Tibial nerve (tissue), 4 donors: Measurements from ENCODE around the gene FAM204A. TPM values are rescaled to one million over a fixed set of nuclear protein-coding genes. Genes with fewer than 3 reads are reported as not detected.

Experiments
- DNase-seq, 2 donors: peaks; one replicate each; pipeline ENCODE4 v3.0.0-alpha.2; 2019; ENCODE audit warnings: low spot score in 2 of 2
- H3K27ac ChIP-seq, 4 donors: fragments of 200-600 bp; sonication (generic) in 3 of 4; one replicate each; pipeline ENCODE4 v1.5.1; 2017 to 2019; ENCODE audit warnings: mild to moderate bottlenecking in 1 of 4
- H3K27me3 ChIP-seq, 2 donors: fragments of 200-600 bp; sonication (generic) in 1 of 2; one replicate each; pipeline versions ENCODE4 v1.5.1 to v1.6.0; 2017 to 2019
- H3K36me3 ChIP-seq, 3 donors: fragments of 200-600 bp; sonication (generic); one replicate each; pipeline ENCODE4 v1.5.1; 2018 to 2019
- H3K4me1 ChIP-seq, 4 donors: fragments of 200-600 bp; sonication (generic) in 3 of 4; one replicate each; pipeline ENCODE4 v1.5.1; 2017 to 2019
- H3K4me3 ChIP-seq, 4 donors: fragments of 200-600 bp; sonication (generic) in 3 of 4; one replicate each; pipeline ENCODE4 v1.5.1; 2017 to 2019; ENCODE audit warnings: mild to moderate bottlenecking in 1 of 4, moderate library complexity in 1 of 4
- H3K9me3 ChIP-seq, 4 donors: fragments of 200-600 bp; sonication (generic) in 3 of 4; one replicate each; pipeline ENCODE4 v1.5.1; 2017 to 2019
- CTCF ChIP-seq, 5 experiments: fragments of 200-600 bp in 3 of 5; fragments of 450-650 bp in 2 of 5; sonication (generic) in 3 of 5; IDR thresholded peaks; one replicate each; pipeline ENCODE4 v1.5.1; 2016 to 2019; ENCODE audit warnings: antibody characterized with exemption in 5 of 5, mild to moderate bottlenecking in 3 of 5, moderate library complexity in 2 of 5
- EP300 ChIP-seq, 2 donors: sonication (generic); formaldehyde crosslinking; IDR thresholded peaks; one replicate each; pipeline ENCODE4 v1.6.1; 2017; ENCODE audit warnings: antibody characterized with exemption in 2 of 2, mild to moderate bottlenecking in 1 of 2
- POLR2A ChIP-seq, 2 donors: fragments of 450-650 bp; IDR thresholded peaks; one replicate each; pipeline ENCODE4 v1.6.1; 2017; ENCODE audit warnings: antibody characterized with exemption in 2 of 2, mild to moderate bottlenecking in 2 of 2, moderate library complexity in 2 of 2
- WGBS, 2 donors: methylation state at CpG; one replicate each; pipeline ENCODE4 v1.1.5; 2018; 5-methylcytosine and 5-hydroxymethylcytosine counted together
- total RNA-seq, 4 donors: library from RNA; depleted of rRNA; stranded (reverse); fragments of >200 nt; gene quantifications; one replicate each; pipeline ENCODE4 v1.1.0, GENCODE V29; 2016

FAM204A gene
- total RNA-seq, 4 donors from 2014 or later, result 38.4 to 59.7 (median 39.5) TPM

DNA sequence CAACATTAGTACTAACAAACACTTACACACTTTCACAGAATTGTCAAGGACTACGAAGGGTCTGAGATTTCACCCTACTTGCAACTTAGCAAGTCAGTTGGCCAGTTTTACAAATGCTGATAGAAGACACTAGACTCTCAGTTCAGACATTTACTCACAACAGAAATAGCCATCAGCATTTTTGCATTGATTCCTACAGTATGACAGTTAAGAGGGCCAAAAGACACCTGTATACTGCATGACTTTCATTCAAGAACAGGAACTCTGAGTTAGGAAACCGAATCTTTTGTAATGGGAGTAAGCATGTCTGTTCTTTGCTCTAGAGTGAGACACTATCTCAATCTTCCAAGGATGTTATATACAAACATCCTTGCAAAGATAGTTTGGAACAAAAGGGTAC is 40.9 kb downstream of the FAM204A start:
- TF ChIP-seq POLR2A (IDR thresholded peaks at IDR 0.05) (no peak), CTCF (IDR thresholded peaks at IDR 0.05) (no peak), EP300 (IDR thresholded peaks at IDR 0.05) (no peak)
- Histone ChIP-seq H3K4me1 (peaks cover 0 to 9% (median 0%) of the 10 kb centered on the region in 4 donors), H3K27me3 (no peaks in the 10 kb centered on the region), H3K9me3 (no peaks in the 10 kb centered on the region), H3K27ac (no peak overlapping the region), H3K36me3 (peaks cover 0 to 23% (median 0%) of the 10 kb centered on the region in 3 donors), H3K4me3 (no peak overlapping the region)
- no peak for DNase-seq
- 79 to 82% methylated on average over 2 of the region's 2 CpGs for WGBS, 2 donors

DNA sequence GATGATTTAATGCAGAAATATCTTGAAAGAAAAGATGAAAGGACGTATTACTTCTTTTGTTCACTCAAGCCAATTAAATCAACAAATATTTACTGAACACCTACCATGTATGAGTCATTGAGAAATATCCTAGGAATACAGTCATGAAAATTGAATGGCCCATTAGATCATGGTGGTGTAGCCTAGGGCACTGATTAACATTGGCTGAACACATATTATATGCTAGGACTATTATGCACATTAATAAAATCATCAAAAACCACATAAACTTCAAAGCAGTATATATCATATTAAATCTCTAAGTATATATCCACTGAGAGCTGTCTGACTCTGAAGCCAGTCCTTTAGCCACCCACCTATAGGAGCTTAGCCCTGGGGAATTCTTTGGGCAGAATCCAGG is 41.8 kb downstream of the FAM204A start:
- no peaks in the 10 kb centered on the region for H3K9me3 ChIP-seq
- no peak for TF ChIP-seq POLR2A (IDR thresholded peaks at IDR 0.05)
- no peak for TF ChIP-seq EP300 (IDR thresholded peaks at IDR 0.05)
- no peak for TF ChIP-seq CTCF (IDR thresholded peaks at IDR 0.05)
- no peak overlapping the region for H3K4me3 ChIP-seq
- no peaks in the 10 kb centered on the region for H3K27me3 ChIP-seq
- H3K36me3 ChIP-seq, result peaks cover 0 to 14% (median 0%) of the 10 kb centered on the region in 3 donors
- DNase-seq, result no peak
- H3K4me1 ChIP-seq, result peaks cover 0 to 9% (median 0%) of the 10 kb centered on the region in 4 donors
- H3K27ac ChIP-seq, result no peak overlapping the region
- 88 to 97% methylated on average over 1 of the region's 1 CpG for WGBS, 2 donors

- Histone ChIP-seq H3K9me3 (no peaks in the 10 kb centered on the region), H3K4me3 (no peak overlapping the region), H3K36me3 (peaks cover 0 to 4% (median 0%) of the 10 kb centered on the region in 3 donors), H3K27ac (no peak overlapping the region), H3K4me1 (peaks cover 0 to 9% (median 0%) of the 10 kb centered on the region in 4 donors), H3K27me3 (no peaks in the 10 kb centered on the region)
- no peak for DNase-seq
- TF ChIP-seq CTCF (IDR thresholded peaks at IDR 0.05) (no peak), POLR2A (IDR thresholded peaks at IDR 0.05) (no peak), EP300 (IDR thresholded peaks at IDR 0.05) (no peak)
- 91 to 94% methylated on average over 7 of the region's 7 CpGs for WGBS, 2 donors
Observed at GRCh38 chr10:118298787-118299186, 43.3 kb downstream of the FAM204A start.

DNA sequence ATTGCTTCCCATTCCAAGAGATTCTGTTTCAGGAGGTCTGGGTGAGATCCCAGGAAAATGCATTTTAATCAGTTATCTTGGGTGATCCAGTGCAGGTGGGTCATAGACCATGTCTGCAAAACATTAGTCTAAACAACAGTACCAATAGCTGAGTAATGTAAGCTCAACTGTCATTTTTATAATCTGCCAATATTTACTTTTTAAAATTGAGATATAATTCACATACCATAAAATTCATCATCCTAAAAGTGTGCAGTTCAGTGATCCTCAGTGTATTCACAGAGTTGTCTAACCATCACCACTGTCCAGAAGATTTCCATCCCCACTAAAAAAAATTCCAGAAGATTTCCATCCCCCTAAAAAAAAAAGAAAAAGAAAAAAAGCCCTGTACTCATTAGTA is 51.0 kb downstream of the FAM204A start:
- Histone ChIP-seq H3K27ac (no peak overlapping the region), H3K9me3 (peaks cover 0 to 4% (median 0%) of the 10 kb centered on the region in 4 donors), H3K36me3 (no peaks in the 10 kb centered on the region), H3K27me3 (no peaks in the 10 kb centered on the region), H3K4me3 (no peak overlapping the region), H3K4me1 (no peaks in the 10 kb centered on the region)
- TF ChIP-seq POLR2A (IDR thresholded peaks at IDR 0.05) (no peak), CTCF (IDR thresholded peaks at IDR 0.05) (no peak), EP300 (IDR thresholded peaks at IDR 0.05) (no peak)
- DNase-seq, result no peak

- Histone ChIP-seq H3K27me3 (no peaks in the 10 kb centered on the region), H3K4me3 (no peak overlapping the region), H3K27ac (no peak overlapping the region), H3K36me3 (no peaks in the 10 kb centered on the region), H3K9me3 (peaks cover 0 to 4% (median 0%) of the 10 kb centered on the region in 4 donors), H3K4me1 (no peaks in the 10 kb centered on the region)
- no peak for DNase-seq
- 90 to 95% methylated on average over 3 of the region's 3 CpGs for WGBS, 2 donors
- TF ChIP-seq POLR2A (IDR thresholded peaks at IDR 0.05) (no peak), CTCF (IDR thresholded peaks at IDR 0.05) (no peak), EP300 (IDR thresholded peaks at IDR 0.05) (no peak)
Observed at GRCh38 chr10:118290471-118290995, 51.6 kb downstream of the FAM204A start.
